ENCODE results near the gene TAOK3.

The TAOK3 gene

DNA sequence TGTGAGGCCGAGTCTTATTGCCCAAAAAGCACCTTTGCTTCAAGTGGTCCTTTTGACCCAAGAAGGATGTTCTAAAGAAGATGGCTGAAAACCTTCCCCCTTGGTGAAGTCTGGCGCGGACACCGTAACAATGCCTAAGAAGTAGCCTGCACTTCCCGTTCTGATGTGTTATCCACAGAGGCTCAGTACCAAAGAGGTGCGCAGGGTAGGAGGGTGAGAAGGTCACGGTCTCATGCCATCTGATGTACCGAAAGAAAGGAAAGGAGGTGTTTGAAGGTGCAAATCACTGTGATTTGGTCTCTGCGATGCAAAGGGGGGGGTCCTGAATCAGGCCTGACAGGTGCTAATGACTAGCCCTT is 226.9 kb downstream of the TAOK3 start:
- no peak for DNase-seq
- no peaks in the 10 kb centered on the region for H3K4me1 ChIP-seq (ENCODE audit: low read length)
- no peaks in the 10 kb centered on the region for H3F3A ChIP-seq (ENCODE audit: insufficient read depth, low read length)
- H2AFZ ChIP-seq (ENCODE audit: low read length), result no peak overlapping the region
- no peak overlapping the region for H3K9ac ChIP-seq (ENCODE audit: low read length)
- H4K20me1 ChIP-seq (ENCODE audit: insufficient read depth, low read length), result no peaks in the 10 kb centered on the region
- H3K79me2 ChIP-seq (ENCODE audit: low read length), result no peaks in the 10 kb centered on the region
- TF ChIP-seq CTCF (IDR thresholded peaks at IDR 0.05; ENCODE audit: low read length) (no peak), EZH2phosphoT487 (IDR thresholded peaks at IDR 0.05; ENCODE audit: low read length) (no peak), EZH2 (optimal IDR thresholded peaks at IDR 0.05; ENCODE audit: low read depth, low read length) (no peak)
- H3K27ac ChIP-seq (ENCODE audit: low read length), result no peak overlapping the region
- H3K9me3 ChIP-seq (replicated peaks; ENCODE audit: insufficient read depth, low read length), result no peaks in the 10 kb centered on the region
- no peaks in the 10 kb centered on the region for H3K27me3 ChIP-seq (replicated peaks; ENCODE audit: insufficient read depth, low read length)
- no peak overlapping the region for H3K4me2 ChIP-seq (ENCODE audit: low read depth, low read length)
- no peaks in the 10 kb centered on the region for H3K9me2 ChIP-seq (replicated peaks; ENCODE audit: insufficient read depth, low read length)
- H3K36me3 ChIP-seq (replicated peaks; ENCODE audit: insufficient read depth, low read length), result no peaks in the 10 kb centered on the region
- no peak overlapping the region for H3K4me3 ChIP-seq (ENCODE audit: low read length)

- Histone ChIP-seq H3K4me1 (ENCODE audit: low read length) (no peaks in the 10 kb centered on the region), H4K20me1 (ENCODE audit: insufficient read depth, low read length) (no peaks in the 10 kb centered on the region), H3K4me2 (ENCODE audit: low read depth, low read length) (no peak overlapping the region), H3K79me2 (ENCODE audit: low read length) (no peaks in the 10 kb centered on the region), H3F3A (ENCODE audit: insufficient read depth, low read length) (no peaks in the 10 kb centered on the region), H3K27ac (ENCODE audit: low read length) (no peak overlapping the region), H3K36me3 (replicated peaks; ENCODE audit: insufficient read depth, low read length) (no peaks in the 10 kb centered on the region), H3K4me3 (ENCODE audit: low read length) (no peak overlapping the region), H2AFZ (ENCODE audit: low read length) (no peak overlapping the region), H3K9me2 (replicated peaks; ENCODE audit: insufficient read depth, low read length) (no peaks in the 10 kb centered on the region), H3K9me3 (replicated peaks; ENCODE audit: insufficient read depth, low read length) (no peaks in the 10 kb centered on the region), H3K9ac (ENCODE audit: low read length) (no peak overlapping the region), H3K27me3 (replicated peaks; ENCODE audit: insufficient read depth, low read length) (no peaks in the 10 kb centered on the region)
- no peak for DNase-seq
- TF ChIP-seq EZH2 (optimal IDR thresholded peaks at IDR 0.05; ENCODE audit: low read depth, low read length) (no peak), EZH2phosphoT487 (IDR thresholded peaks at IDR 0.05; ENCODE audit: low read length) (no peak), CTCF (IDR thresholded peaks at IDR 0.05; ENCODE audit: low read length) (no peak)
Observed at GRCh38 chr12:118145113-118145797, 227.5 kb downstream of the TAOK3 start.

GRCh38 chr12:118144499-118144898 is 228.2 kb downstream of the TAOK3 start:
- no peaks in the 10 kb centered on the region for H3K4me1 ChIP-seq (ENCODE audit: low read length)
- H3K79me2 ChIP-seq (ENCODE audit: low read length), result no peaks in the 10 kb centered on the region
- no peaks in the 10 kb centered on the region for H3K9me3 ChIP-seq (replicated peaks; ENCODE audit: insufficient read depth, low read length)
- no peak overlapping the region for H3K27ac ChIP-seq (ENCODE audit: low read length)
- no peaks in the 10 kb centered on the region for H3K27me3 ChIP-seq (replicated peaks; ENCODE audit: insufficient read depth, low read length)
- no peak overlapping the region for H3K9ac ChIP-seq (ENCODE audit: low read length)
- H3K36me3 ChIP-seq (replicated peaks; ENCODE audit: insufficient read depth, low read length), result no peaks in the 10 kb centered on the region
- H3K9me2 ChIP-seq (replicated peaks; ENCODE audit: insufficient read depth, low read length), result no peaks in the 10 kb centered on the region
- H4K20me1 ChIP-seq (ENCODE audit: insufficient read depth, low read length), result no peaks in the 10 kb centered on the region
- no peak for TF ChIP-seq EZH2phosphoT487 (IDR thresholded peaks at IDR 0.05; ENCODE audit: low read length)
- no peak for TF ChIP-seq CTCF (IDR thresholded peaks at IDR 0.05; ENCODE audit: low read length)
- no peak for TF ChIP-seq EZH2 (optimal IDR thresholded peaks at IDR 0.05; ENCODE audit: low read depth, low read length)
- no peak overlapping the region for H3K4me2 ChIP-seq (ENCODE audit: low read depth, low read length)
- H3K4me3 ChIP-seq (ENCODE audit: low read length), result no peak overlapping the region
- H3F3A ChIP-seq (ENCODE audit: insufficient read depth, low read length), result no peaks in the 10 kb centered on the region
- no peak for DNase-seq
- no peak overlapping the region for H2AFZ ChIP-seq (ENCODE audit: low read length)
